GM12873 (cell line): Measurements from ENCODE around the gene CHMP1A.

Experiments
- TF ChIP-seq, protein P1 (sequence below): IDR thresholded peaks from 2 replicates; pipeline ENCODE4 v1.5.1; 2012; ENCODE audit warnings: low read depth, mild to moderate bottlenecking, moderate library complexity, low read length, control low read depth; ENCODE audit not compliant: insufficient read depth; ENCODE audit errors: missing control alignments

Gene CHMP1A

GRCh38 chr16:89613954-89614459 lies 43.5 kb downstream of the CHMP1A start:
- TF ChIP-seq, protein P1, sequence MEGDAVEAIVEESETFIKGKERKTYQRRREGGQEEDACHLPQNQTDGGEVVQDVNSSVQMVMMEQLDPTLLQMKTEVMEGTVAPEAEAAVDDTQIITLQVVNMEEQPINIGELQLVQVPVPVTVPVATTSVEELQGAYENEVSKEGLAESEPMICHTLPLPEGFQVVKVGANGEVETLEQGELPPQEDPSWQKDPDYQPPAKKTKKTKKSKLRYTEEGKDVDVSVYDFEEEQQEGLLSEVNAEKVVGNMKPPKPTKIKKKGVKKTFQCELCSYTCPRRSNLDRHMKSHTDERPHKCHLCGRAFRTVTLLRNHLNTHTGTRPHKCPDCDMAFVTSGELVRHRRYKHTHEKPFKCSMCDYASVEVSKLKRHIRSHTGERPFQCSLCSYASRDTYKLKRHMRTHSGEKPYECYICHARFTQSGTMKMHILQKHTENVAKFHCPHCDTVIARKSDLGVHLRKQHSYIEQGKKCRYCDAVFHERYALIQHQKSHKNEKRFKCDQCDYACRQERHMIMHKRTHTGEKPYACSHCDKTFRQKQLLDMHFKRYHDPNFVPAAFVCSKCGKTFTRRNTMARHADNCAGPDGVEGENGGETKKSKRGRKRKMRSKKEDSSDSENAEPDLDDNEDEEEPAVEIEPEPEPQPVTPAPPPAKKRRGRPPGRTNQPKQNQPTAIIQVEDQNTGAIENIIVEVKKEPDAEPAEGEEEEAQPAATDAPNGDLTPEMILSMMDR = no peak

- TF ChIP-seq, protein P1 = no peak
These were observed 44.1 kb downstream of the CHMP1A start, which contains the start of gene DPEP1 for GRCh38 chr16:89613231-89613953. Gene DPEP1, plus strand, starts transcription at chr16:89613642. Its CDS starts 16,769 bp downstream, at chr16:89630411.

DNA sequence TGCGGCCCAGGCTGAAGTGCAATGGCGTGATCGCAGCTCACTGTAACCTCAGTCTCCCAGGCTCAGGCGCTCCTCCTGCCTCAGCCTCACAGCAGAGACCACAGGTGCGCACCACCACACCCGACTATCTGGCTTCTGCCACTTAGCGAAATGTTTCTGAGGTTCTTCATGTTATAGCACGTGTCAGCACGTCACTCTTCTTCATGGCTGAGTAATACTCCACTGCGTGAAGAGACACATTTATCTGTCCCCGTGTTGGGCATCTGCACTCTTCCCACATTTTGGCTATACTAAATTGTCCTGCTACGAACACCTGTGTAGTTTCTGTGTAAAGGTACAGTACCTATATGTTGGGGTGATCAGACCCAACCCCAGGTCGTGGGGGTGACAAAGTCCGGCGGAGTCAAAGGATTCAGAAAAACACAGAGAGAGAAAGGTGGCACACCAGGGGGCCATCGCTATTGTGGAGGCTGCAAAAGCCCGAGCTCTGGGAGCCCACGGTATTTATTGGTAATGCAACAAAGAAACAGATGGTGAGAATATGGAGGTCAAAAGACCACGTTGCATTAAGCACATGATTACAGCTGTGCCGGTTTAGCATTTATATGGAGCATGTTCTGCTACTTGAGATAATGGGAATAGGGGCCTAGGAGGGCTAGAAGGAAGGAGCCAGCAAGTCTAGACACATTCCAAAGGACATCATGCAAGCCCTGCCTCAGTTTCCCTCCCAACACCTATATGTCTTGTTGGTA lies 44.9 kb downstream of the CHMP1A start:
- TF ChIP-seq, protein P1 = no peak

DNA sequence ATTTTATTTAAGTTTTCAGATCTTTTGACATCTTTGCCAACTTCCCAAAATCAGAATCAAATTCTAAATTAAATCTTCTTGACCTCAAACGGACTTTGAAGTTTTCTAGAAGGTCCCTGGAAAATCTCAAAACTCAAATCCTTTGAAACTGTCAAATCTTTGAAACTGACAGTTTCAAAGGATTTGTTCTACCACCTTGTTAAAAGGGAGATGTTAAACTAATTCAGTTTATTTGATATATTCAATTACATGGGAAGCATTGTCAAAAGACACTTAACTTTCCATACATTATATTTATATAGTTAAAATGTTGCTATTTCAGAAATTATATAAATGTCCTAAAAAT lies 47.4 kb downstream of the CHMP1A start:
- TF ChIP-seq, protein P1 = no peak

DNA sequence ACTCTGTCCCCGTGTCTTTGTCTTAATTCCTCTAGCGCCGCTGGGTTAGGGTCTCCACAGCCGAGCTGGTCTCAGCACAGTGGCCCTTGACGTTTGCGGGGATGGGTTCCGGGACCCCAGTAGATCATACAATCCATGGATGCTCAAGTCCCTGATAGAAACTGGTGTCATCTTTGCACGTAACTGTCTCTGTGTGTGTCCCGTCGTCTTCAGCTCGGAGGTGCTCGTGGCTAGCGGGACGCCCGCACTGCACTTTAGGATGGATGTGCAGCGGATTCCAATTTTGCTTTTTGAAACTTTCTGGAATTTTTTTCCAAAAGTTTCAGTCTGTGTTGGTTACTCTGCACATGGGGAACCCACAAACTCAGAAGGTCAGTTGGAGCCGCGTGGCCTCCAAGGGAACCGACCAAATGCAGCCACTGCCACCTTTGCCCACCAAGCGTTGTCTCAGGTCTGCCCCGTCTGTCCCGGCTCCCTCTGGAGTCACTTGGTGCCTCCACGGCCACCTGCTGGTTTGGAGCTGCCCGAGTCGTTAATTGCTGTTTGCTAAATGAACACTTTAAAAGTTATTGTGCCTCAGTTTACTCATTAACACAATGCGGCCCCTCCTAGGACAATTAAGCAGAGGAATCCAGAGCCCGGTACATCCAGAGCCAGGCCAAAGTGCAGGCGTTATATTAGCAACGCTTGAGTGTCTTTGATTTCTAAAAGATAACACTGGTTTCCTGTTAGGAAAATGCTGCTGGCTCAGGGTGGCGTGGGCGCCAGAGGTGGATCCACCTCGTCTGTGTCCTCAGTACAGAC lies 49.4 kb downstream of the CHMP1A start:
- TF ChIP-seq, protein P1 = no peak

DNA sequence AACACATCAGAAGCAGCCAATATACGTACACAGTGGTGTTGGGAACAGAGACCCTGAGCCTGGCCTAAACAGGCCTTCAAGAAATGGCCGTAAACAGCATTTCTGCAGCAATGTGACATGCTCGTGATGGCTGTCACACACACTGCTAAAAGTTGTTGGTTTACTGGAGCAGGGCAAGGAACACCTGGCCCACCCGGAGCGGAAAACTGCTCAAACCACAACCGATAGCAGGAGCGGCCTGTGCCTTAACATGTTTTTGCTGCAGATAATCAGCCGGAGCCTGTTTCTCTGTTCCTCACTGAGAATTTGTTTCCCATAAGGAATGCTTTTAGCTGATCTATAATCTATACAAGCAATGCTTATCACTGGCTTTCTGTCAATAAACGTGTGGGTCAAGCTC lies 50.1 kb downstream of the CHMP1A start:
- TF ChIP-seq, protein P1 = no peak
